Panc1 (cell line): ENCODE data around the gene CACNB3. TPM values are rescaled to one million over a fixed set of nuclear protein-coding genes. Genes with fewer than 3 reads are reported as not detected.

Experiments used
- ATAC-seq: fragments of 200-7000 bp; cut with Tn5 transposase; 2 replicates; pipeline ENCODE4 v1.9.1; 2020; ENCODE audit warnings: mild to moderate bottlenecking, moderate library complexity
- BruUV-seq: library from RNA; stranded (reverse); fragments of 400-500 nt; replicated peaks from 2 replicates; lab custom pipeline; 2021; lab: Mats Ljungman, UMichigan
- CTCF ChIA-PET: fragments of 300-600 bp; sonication (Branson Sonifier 250); formaldehyde crosslinking; loops from one replicate; lab custom pipeline; 2022; ENCODE audit warnings: antibody characterized with exemption; lab: Charles Lee
- POLR2A ChIA-PET: fragments of 300-600 bp; sonication (Branson Sonifier 250); formaldehyde crosslinking; loops from one replicate; lab custom pipeline; 2022; ENCODE audit warnings: antibody characterized with exemption; lab: Charles Lee
- DNase-seq: peaks from one replicate; pipeline ENCODE4 v3.0.0-alpha.2; 2010; ENCODE audit warnings: low read depth, low spot score
- H3K27ac ChIP-seq: 2 replicates; pipeline ENCODE4 v1.5.1; 2011; ENCODE audit warnings: mild to moderate bottlenecking, low read length, inconsistent platforms
- H3K27me3 ChIP-seq: fragments of 200-500 bp; sonication (Bioruptor generic); 2 replicates; pipeline ENCODE4 v1.6.0; 2014; ENCODE audit warnings: low read length, inconsistent platforms; ENCODE audit not compliant: control insufficient read depth, insufficient read depth
- H3K36me3 ChIP-seq: fragments of 200-500 bp; sonication (Bioruptor generic); 2 replicates; pipeline ENCODE4 v1.5.1; 2014; ENCODE audit warnings: inconsistent platforms, mild to moderate bottlenecking, low read length, moderate library complexity; ENCODE audit not compliant: control insufficient read depth, insufficient read depth
- H3K4me1 ChIP-seq: 2 replicates; pipeline ENCODE4 v1.5.1; 2011; ENCODE audit warnings: inconsistent platforms, mild to moderate bottlenecking, low read length, moderate library complexity; ENCODE audit not compliant: control insufficient read depth, insufficient read depth
- H3K4me3 ChIP-seq, 2 experiments: 2 replicates each; pipeline ENCODE4 v1.5.1; 2011 to 2012; ENCODE audit warnings: low read depth in 2 of 2, low read length in 2 of 2, mild to moderate bottlenecking in 2 of 2, inconsistent platforms in 1 of 2, moderate library complexity in 1 of 2
- H3K9me3 ChIP-seq: fragments of 200-500 bp; sonication (Bioruptor generic); 2 replicates; pipeline ENCODE4 v1.5.1; 2014; ENCODE audit warnings: low read depth, mild to moderate bottlenecking, inconsistent platforms, low read length, moderate library complexity; ENCODE audit not compliant: control insufficient read depth, insufficient read depth
- CTCF ChIP-seq: fragments of 450-650 bp; IDR thresholded peaks from 2 replicates; pipeline ENCODE4 v1.5.1; 2017; ENCODE audit warnings: mild to moderate bottlenecking
- POLR2AphosphoS5 ChIP-seq: IDR thresholded peaks from 2 replicates; pipeline ENCODE4 v1.6.1; 2012; ENCODE audit warnings: mild to moderate bottlenecking, low read depth, low read length, moderate library complexity
- SIN3A ChIP-seq: IDR thresholded peaks from 2 replicates; pipeline ENCODE4 v1.6.1; 2012; ENCODE audit warnings: low read depth, mild to moderate bottlenecking, low read length, moderate library complexity, borderline replicate concordance; ENCODE audit not compliant: insufficient read depth
- TCF7L2 ChIP-seq: IDR thresholded peaks from 2 replicates; pipeline ENCODE4 v1.6.1; 2011; ENCODE audit warnings: mild to moderate bottlenecking, low read depth, low read length, inconsistent platforms
- in situ Hi-C: cut with HindIII; loops from 2 replicates; pipeline ENCODE4 v1.10.0; 2016; ENCODE audit warnings: low sequenced_read_pairs, low pct_unique_long_range_greater_than_20kb
- intact Hi-C: fragments of 100-400 bp; cut with micrococcal nuclease; formaldehyde crosslinking; loops from one replicate; pipeline ENCODE4 v1.10.0; 2022; ENCODE audit not compliant: unreplicated experiment
- total RNA-seq: library from RNA; stranded (reverse); gene quantifications from one replicate; pipeline ENCODE4 v1.2.1, GENCODE V29; 2021; ENCODE audit not compliant: unreplicated experiment
- TF ChIP-seq, protein P1 (sequence below), 2 experiments: IDR thresholded peaks; 2 replicates each; pipeline ENCODE4 v1.6.1; 2011 to 2012; ENCODE audit warnings: low read depth in 2 of 2, control low read depth in 1 of 2, low read length in 1 of 2, mild to moderate bottlenecking in 1 of 2, moderate library complexity in 1 of 2; ENCODE audit not compliant: insufficient read depth in 1 of 2

Gene CACNB3
- total RNA-seq, 1 experiment from 2014 or later: 40.5 TPM

- ChIA-PET POLR2A (no interaction called here), CTCF (no interaction called here)
- TF ChIP-seq SIN3A (no peak), TCF7L2 (no peak), POLR2AphosphoS5 (no peak), CTCF (no peak)
- TF ChIP-seq, protein P1, sequence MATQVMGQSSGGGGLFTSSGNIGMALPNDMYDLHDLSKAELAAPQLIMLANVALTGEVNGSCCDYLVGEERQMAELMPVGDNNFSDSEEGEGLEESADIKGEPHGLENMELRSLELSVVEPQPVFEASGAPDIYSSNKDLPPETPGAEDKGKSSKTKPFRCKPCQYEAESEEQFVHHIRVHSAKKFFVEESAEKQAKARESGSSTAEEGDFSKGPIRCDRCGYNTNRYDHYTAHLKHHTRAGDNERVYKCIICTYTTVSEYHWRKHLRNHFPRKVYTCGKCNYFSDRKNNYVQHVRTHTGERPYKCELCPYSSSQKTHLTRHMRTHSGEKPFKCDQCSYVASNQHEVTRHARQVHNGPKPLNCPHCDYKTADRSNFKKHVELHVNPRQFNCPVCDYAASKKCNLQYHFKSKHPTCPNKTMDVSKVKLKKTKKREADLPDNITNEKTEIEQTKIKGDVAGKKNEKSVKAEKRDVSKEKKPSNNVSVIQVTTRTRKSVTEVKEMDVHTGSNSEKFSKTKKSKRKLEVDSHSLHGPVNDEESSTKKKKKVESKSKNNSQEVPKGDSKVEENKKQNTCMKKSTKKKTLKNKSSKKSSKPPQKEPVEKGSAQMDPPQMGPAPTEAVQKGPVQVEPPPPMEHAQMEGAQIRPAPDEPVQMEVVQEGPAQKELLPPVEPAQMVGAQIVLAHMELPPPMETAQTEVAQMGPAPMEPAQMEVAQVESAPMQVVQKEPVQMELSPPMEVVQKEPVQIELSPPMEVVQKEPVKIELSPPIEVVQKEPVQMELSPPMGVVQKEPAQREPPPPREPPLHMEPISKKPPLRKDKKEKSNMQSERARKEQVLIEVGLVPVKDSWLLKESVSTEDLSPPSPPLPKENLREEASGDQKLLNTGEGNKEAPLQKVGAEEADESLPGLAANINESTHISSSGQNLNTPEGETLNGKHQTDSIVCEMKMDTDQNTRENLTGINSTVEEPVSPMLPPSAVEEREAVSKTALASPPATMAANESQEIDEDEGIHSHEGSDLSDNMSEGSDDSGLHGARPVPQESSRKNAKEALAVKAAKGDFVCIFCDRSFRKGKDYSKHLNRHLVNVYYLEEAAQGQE (IDR thresholded peaks at IDR 0.05; ENCODE audit: insufficient read depth in 1 of 2, low read depth in 2 of 2, low read length in 1 of 2): no peak
- Histone ChIP-seq H3K36me3 (no peaks in the 10 kb centered on the region), H3K27ac (no peak overlapping the region), H3K27me3 (peaks cover 10% of the 10 kb centered on the region), H3K4me3 (no peak overlapping the region), H3K4me1 (peaks cover 5% of the 10 kb centered on the region; the same call in 1 of the 2 replicates), H3K9me3 (no peaks in the 10 kb centered on the region)
- in situ Hi-C loops (no loop called here), intact Hi-C loops (no loop called here)
- no peak for DNase-seq
- ATAC-seq: no peak
- no TSS peak for BruUV-seq
Observed at GRCh38 chr12:48862760-48863159, 44.5 kb downstream of the CACNB3 start.

DNA sequence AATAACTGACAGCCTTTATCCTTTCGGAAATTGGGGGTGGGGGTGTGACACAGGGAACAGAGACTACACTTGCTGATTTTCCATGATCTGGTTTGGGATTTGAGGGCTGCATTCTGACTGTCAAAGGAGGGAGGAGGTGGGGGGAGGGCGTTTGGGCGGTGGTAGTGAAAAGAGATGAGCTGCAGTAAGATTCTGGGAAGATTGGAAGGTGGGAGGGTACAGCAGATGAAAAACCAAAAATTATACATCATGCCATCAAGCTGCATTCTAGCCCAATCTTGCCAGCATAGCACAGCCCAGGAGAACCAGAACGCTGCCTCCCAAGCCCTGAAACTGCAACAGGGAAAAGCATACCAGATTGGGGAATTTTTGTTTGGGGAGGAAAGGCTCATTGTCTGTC is 45.0 kb downstream of the CACNB3 start:
- H3K27ac ChIP-seq: no peak overlapping the region
- no peak overlapping the region for H3K4me3 ChIP-seq
- CTCF ChIA-PET: no interaction called here
- in situ Hi-C loops (no loop called here), intact Hi-C loops (no loop called here)
- H3K4me1 ChIP-seq: peaks cover 5% of the 10 kb centered on the region; the same call in 1 of the 2 replicates
- no TSS peak for BruUV-seq
- H3K9me3 ChIP-seq: no peaks in the 10 kb centered on the region
- TF ChIP-seq, protein P1 (IDR thresholded peaks at IDR 0.05; ENCODE audit: insufficient read depth in 1 of 2, low read depth in 2 of 2, low read length in 1 of 2): no peak
- TF ChIP-seq POLR2AphosphoS5 (no peak), CTCF (no peak), TCF7L2 (no peak), SIN3A (no peak)
- ATAC-seq: no peak
- no peaks in the 10 kb centered on the region for H3K36me3 ChIP-seq
- peaks cover 10% of the 10 kb centered on the region for H3K27me3 ChIP-seq
- POLR2A ChIA-PET: no interaction called here
- no peak for DNase-seq
